ENCODE data around the gene DSCAML1.

- no peak for TF ChIP-seq CTCF (IDR thresholded peaks at IDR 0.05 in 2 of 3, conservative IDR thresholded peaks at IDR 0.05 in 1 of 3; ENCODE audit: borderline replicate concordance in 1 of 3, insufficient read depth in 1 of 3, low read depth in 2 of 3, low read length in 2 of 3)
- TF ChIP-seq, protein P1, sequence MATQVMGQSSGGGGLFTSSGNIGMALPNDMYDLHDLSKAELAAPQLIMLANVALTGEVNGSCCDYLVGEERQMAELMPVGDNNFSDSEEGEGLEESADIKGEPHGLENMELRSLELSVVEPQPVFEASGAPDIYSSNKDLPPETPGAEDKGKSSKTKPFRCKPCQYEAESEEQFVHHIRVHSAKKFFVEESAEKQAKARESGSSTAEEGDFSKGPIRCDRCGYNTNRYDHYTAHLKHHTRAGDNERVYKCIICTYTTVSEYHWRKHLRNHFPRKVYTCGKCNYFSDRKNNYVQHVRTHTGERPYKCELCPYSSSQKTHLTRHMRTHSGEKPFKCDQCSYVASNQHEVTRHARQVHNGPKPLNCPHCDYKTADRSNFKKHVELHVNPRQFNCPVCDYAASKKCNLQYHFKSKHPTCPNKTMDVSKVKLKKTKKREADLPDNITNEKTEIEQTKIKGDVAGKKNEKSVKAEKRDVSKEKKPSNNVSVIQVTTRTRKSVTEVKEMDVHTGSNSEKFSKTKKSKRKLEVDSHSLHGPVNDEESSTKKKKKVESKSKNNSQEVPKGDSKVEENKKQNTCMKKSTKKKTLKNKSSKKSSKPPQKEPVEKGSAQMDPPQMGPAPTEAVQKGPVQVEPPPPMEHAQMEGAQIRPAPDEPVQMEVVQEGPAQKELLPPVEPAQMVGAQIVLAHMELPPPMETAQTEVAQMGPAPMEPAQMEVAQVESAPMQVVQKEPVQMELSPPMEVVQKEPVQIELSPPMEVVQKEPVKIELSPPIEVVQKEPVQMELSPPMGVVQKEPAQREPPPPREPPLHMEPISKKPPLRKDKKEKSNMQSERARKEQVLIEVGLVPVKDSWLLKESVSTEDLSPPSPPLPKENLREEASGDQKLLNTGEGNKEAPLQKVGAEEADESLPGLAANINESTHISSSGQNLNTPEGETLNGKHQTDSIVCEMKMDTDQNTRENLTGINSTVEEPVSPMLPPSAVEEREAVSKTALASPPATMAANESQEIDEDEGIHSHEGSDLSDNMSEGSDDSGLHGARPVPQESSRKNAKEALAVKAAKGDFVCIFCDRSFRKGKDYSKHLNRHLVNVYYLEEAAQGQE (IDR thresholded peaks at IDR 0.05; ENCODE audit: low read depth) = no peak
- TF ChIP-seq CEBPB (IDR thresholded peaks at IDR 0.05; ENCODE audit: low read depth) = no peak
- TF ChIP-seq POLR2A (IDR thresholded peaks at IDR 0.05; ENCODE audit: borderline replicate concordance, extremely low read depth, insufficient read depth, insufficient read length) = no peak
- no peak for TF ChIP-seq SRF (IDR thresholded peaks at IDR 0.05; ENCODE audit: low read depth)
- no peak for TF ChIP-seq TCF7L2 (IDR thresholded peaks at IDR 0.05; ENCODE audit: borderline replicate concordance, extremely low read depth, insufficient read depth, insufficient read length)
- TF ChIP-seq SIN3A (IDR thresholded peaks at IDR 0.05; ENCODE audit: low read depth) = no peak
- TF ChIP-seq EZH2 (IDR thresholded peaks at IDR 0.05) = no peak
Measured at GRCh38 chr11:117551761-117552343, 245.2 kb downstream of the DSCAML1 start.

Measured in HCT116 (cell line).